Right lobe of liver (tissue), 4 donors: ENCODE results near the gene RBM45.

Experiments
- CTCF ChIP-seq, 4 donors: fragments of 200-600 bp in 3 of 4; fragments of 450-650 bp in 1 of 4; IDR thresholded peaks; one replicate each; pipeline versions ENCODE4 v1.5.1 to v1.8.0; 2016 to 2022; ENCODE audit warnings: antibody characterized with exemption in 4 of 4, mild to moderate bottlenecking in 2 of 4
- POLR2A ChIP-seq: fragments of 450-650 bp; IDR thresholded peaks from one replicate; pipeline ENCODE4 v1.6.1; 2017; ENCODE audit warnings: antibody characterized with exemption, mild to moderate bottlenecking
- donor health status: DM: no; HTN: no; CAD: no.
- donor health status: DM: no; HTN: no; CAD: no.
- donor health status: DM: no; HTN: yes; CAD: no.

- no peak for TF ChIP-seq CTCF (IDR thresholded peaks at IDR 0.05)
- no peak for TF ChIP-seq POLR2A
These were observed 37.3 kb upstream of the RBM45 start for GRCh38 chr2:178075006-178075326.
